Measurements from ENCODE around the gene HIVEP3.

The HIVEP3 gene

GRCh38 chr1:41664861-41665640, 253.7 kb downstream of the HIVEP3 start:
- Histone ChIP-seq H3K9me2 (ENCODE audit: low read depth, low read length) (no peaks in the 10 kb centered on the region), H3K79me2 (ENCODE audit: insufficient read depth, low read length) (peaks cover 5% of the 10 kb centered on the region; the same call in 1 of the 2 replicates), H3K9me3 (ENCODE audit: low read length) (no peaks in the 10 kb centered on the region), H2AFZ (ENCODE audit: low read length) (no peak overlapping the region), H3F3A (ENCODE audit: insufficient read depth, low read length) (no peaks in the 10 kb centered on the region), H4K20me1 (ENCODE audit: insufficient read depth, low read length) (no peaks in the 10 kb centered on the region), H3K4me2 (ENCODE audit: low read length) (no peak overlapping the region), H3K27me3 (ENCODE audit: insufficient read depth, low read length) (no peaks in the 10 kb centered on the region), H3K4me3 (ENCODE audit: low read depth, low read length, poor library complexity, severe bottlenecking) (no peak overlapping the region), H3K27ac (ENCODE audit: low read depth, low read length, poor library complexity, severe bottlenecking) (no peak overlapping the region), H3K36me3 (ENCODE audit: insufficient read depth, low read length) (no peaks in the 10 kb centered on the region), H3K9ac (ENCODE audit: low read length) (no peak overlapping the region), H3K4me1 (ENCODE audit: insufficient read depth, low read length, severe bottlenecking) (peaks cover 27% of the 10 kb centered on the region)
- no peak for TF ChIP-seq EZH2 (IDR thresholded peaks at IDR 0.05; ENCODE audit: borderline replicate concordance, low read length)
- TF ChIP-seq CTCF (IDR thresholded peaks at IDR 0.05; ENCODE audit: low read length): no peak

- no peak overlapping the region for H3K4me2 ChIP-seq (ENCODE audit: low read length)
- H3K36me3 ChIP-seq (ENCODE audit: insufficient read depth, low read length): no peaks in the 10 kb centered on the region
- H3K9me2 ChIP-seq (ENCODE audit: low read depth, low read length): no peaks in the 10 kb centered on the region
- H2AFZ ChIP-seq (ENCODE audit: low read length): no peak overlapping the region
- H3F3A ChIP-seq (ENCODE audit: insufficient read depth, low read length): no peaks in the 10 kb centered on the region
- H3K79me2 ChIP-seq (ENCODE audit: insufficient read depth, low read length): peaks cover 5% of the 10 kb centered on the region; the same call in 1 of the 2 replicates
- peaks cover 39% of the 10 kb centered on the region for H3K4me1 ChIP-seq (ENCODE audit: insufficient read depth, low read length, severe bottlenecking)
- H3K9me3 ChIP-seq (ENCODE audit: low read length): no peaks in the 10 kb centered on the region
- no peak overlapping the region for H3K27ac ChIP-seq (ENCODE audit: low read depth, low read length, poor library complexity, severe bottlenecking)
- H3K27me3 ChIP-seq (ENCODE audit: insufficient read depth, low read length): no peaks in the 10 kb centered on the region
- no peak overlapping the region for H3K4me3 ChIP-seq (ENCODE audit: low read depth, low read length, poor library complexity, severe bottlenecking)
- H3K9ac ChIP-seq (ENCODE audit: low read length): no peak overlapping the region
- no peaks in the 10 kb centered on the region for H4K20me1 ChIP-seq (ENCODE audit: insufficient read depth, low read length)
- TF ChIP-seq CTCF (IDR thresholded peaks at IDR 0.05; ENCODE audit: low read length) (no peak), EZH2 (IDR thresholded peaks at IDR 0.05; ENCODE audit: borderline replicate concordance, low read length) (no peak)
Measured at GRCh38 chr1:41663671-41664400, 254.9 kb downstream of the HIVEP3 start.

GRCh38 chr1:41662765-41663437, 255.8 kb downstream of the HIVEP3 start:
- Histone ChIP-seq H3K9ac (ENCODE audit: low read length) (peak overlapping the region; percentile 54; the same call in 1 of the 2 replicates), H4K20me1 (ENCODE audit: insufficient read depth, low read length) (no peaks in the 10 kb centered on the region), H2AFZ (ENCODE audit: low read length) (no peak overlapping the region), H3K4me1 (ENCODE audit: insufficient read depth, low read length, severe bottlenecking) (peaks cover 47% of the 10 kb centered on the region), H3K4me3 (ENCODE audit: low read depth, low read length, poor library complexity, severe bottlenecking) (peak overlapping the region; percentile 60), H3K9me2 (ENCODE audit: low read depth, low read length) (no peaks in the 10 kb centered on the region), H3K36me3 (ENCODE audit: insufficient read depth, low read length) (no peaks in the 10 kb centered on the region), H3K4me2 (ENCODE audit: low read length) (peak overlapping the region; percentile 61), H3K27me3 (ENCODE audit: insufficient read depth, low read length) (no peaks in the 10 kb centered on the region), H3F3A (ENCODE audit: insufficient read depth, low read length) (no peaks in the 10 kb centered on the region), H3K79me2 (ENCODE audit: insufficient read depth, low read length) (peaks cover 5% of the 10 kb centered on the region; the same call in 1 of the 2 replicates), H3K9me3 (ENCODE audit: low read length) (no peaks in the 10 kb centered on the region), H3K27ac (ENCODE audit: low read depth, low read length, poor library complexity, severe bottlenecking) (no peak overlapping the region)
- no peak for TF ChIP-seq CTCF (IDR thresholded peaks at IDR 0.05; ENCODE audit: low read length)
- no peak for TF ChIP-seq EZH2 (IDR thresholded peaks at IDR 0.05; ENCODE audit: borderline replicate concordance, low read length)

Data from OCI-LY1 (cell line).